GM19397 (cell line): ENCODE data around the gene BID.
"Not testable (repeated sequence)": the region's sequence is repeated elsewhere in the genome, so short reads cannot be mapped to it uniquely, and the experiment has no call there.

Experiments used
- ATAC-seq: cut with Tn5 transposase; IDR thresholded peaks from one replicate; pipeline ENCODE4 v1.9.1; 2021; ENCODE audit warnings: mild to moderate bottlenecking, moderate library complexity; ENCODE audit not compliant: unreplicated experiment

The BID gene

DNA sequence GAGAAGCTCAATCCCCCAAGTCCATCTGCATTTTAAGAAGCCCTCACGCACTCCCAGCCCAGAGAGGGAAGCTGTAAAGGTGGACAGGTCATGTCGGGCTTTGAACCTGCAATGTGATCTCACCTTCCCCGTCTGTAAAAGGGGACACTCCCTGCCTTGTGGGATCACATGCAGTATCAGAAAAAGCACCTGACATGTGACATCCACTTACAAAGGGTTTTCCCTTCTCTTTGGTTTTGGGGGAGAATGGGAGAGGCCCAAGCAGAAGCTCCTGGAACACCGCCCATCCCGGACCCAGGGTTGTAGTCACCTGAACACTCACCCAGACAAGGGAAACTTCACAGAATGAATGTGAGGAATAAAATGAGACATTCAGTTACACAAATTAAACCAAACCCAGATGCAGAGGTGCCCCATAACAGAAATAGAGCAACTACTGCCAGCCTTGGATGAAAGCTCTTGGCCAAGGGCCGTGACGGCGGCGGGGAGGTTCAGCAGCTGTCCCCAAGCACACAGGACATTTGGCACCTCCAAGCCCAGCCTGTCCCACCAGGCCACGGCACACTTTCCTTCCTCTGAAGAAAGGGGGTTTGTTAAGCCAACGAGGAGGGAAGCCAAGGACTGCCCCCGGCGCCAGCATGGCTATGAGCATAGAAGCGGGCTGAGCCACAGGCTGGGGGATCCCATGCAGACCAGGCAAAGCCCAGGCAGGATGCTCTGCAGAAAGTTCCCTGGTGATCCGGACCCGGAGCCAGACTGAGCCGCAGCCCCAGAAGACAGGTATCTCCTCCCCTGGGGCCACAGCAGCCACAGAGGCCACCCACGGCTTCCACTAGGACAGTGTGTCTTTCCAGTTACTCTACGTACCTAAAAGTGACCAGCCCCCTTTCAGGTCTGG, 3.8 kb downstream of the BID start:
- ATAC-seq, result no peak

DNA sequence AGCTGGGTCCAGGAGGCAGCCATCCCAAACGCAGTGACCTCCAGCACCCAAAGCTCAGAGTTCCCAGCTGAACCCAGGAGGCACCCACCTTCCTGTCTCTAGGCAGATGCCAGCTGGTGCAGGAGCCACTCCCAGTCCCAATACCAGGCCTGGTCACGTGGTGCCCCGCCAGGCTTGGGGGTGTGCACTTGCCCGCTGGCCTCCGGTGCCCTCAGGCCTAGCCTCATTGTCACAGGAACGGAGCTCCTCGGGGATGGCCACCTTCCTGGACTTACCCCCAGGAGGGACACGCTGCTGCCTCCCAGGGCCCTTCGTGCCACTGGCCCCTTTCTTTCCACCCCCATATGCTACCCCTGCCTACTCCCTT, 4.6 kb downstream of the BID start:
- no peak for ATAC-seq

DNA sequence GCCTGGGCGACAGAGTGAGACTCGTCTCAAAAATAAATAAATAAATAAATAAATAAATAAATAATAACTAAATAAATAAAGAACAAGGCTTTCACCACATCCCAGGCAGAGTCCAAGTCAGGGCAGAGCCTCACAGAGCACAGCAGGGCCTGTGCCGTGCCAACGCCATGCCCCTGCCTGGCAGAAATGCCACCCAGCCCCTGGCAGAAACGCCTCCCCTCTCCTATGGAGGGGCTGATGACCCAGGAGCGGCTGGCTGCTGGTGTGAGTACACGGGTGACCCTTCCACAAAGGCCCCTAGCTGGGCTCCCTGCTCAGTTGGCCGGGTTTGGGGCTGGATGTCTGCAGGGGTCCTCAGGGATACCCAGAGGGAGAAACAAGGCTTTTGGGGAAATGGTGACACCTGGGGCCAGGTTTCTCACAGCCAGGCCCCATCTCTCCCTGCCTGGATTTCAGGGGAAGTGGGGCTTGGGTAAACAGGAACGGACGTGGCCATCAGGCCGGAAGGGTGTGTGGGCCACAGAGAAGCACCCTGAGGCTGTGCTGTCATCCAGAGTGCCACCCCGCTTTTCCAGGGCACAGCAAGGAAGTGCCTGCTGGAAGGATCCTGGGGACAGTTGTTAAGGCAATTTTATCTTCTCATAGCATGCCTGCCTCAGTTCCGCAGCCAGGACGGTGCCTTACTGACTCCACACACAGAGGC, 5.1 kb downstream of the BID start:
- ATAC-seq, result no peak

DNA sequence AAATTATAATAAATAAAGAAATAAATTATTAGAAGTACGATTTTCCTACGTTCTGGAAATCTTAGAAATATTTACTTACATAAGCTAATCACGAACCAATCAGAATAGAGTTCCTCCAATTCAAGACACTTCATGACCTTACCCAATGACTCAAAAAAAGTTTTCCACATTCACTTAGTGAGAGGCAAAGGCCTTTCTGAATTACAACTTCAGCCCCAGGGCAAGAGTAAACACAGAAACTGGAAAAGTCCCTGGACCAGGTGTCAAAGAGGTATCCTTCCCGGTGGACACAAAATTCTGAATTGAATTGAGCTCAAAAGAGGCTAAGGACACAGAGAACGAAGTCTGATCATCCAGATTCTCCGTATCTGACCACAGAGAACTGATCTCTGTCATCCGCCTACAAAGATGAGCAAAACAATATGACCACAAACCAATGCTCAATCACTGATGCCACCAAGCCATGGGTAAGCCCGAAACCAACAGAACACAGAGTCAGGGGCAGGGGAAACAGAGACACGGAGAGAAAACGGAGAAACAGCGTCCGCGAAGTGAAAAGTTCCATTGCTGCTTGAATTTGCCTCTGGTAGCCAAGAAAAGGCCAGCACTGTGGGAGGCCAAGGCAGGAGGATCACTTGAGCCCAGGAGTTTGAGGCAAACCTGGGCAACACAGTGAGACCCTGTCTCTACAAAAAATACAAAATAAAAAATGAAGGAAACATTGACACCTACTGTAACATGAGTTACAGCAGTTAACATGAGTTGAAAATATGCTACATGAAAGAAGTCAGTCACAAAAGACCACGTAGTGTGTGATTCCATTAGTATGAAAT, 6.8 kb downstream of the BID start:
- peak; percentile 60 for ATAC-seq

DNA sequence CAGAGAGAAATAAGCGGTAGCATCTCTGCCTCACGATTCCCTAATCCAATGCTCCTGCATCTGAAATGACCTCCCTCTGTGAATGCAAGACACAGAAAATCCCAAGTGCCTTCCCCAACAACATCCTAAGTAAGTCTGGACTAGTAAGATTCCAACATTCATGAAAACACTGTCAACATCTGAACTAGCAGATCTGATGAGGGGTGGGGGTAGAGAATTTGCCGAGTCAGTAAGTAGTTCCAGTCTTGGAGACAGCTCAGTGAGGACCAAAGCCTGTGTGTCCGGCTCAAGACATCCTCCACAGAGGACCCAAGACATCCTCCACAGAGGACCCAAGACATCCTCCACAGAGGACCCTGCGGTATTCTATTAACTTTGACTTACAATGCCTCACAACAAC, 9.4 kb downstream of the BID start:
- ATAC-seq, result not testable (repeated sequence)

DNA sequence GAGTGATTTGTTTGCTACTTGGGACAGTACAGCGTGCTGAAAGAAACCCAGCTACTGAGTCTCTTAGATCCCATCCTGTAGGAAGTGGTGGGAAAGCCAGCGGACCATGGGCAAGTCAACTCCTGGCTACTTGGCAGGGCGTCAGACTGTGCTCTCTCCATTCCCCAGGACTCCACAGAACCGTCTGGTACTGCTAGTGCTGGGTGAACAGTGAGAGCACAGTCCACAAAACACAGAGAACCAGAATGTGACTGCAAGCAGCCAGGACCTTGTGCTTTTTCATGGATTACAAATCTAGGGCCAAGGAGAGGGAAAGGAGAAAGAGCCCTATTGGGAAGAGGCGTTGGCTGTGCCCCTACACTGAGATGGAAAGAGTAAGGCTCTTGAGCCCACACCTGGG, 10.2 kb downstream of the BID start:
- no peak for ATAC-seq

DNA sequence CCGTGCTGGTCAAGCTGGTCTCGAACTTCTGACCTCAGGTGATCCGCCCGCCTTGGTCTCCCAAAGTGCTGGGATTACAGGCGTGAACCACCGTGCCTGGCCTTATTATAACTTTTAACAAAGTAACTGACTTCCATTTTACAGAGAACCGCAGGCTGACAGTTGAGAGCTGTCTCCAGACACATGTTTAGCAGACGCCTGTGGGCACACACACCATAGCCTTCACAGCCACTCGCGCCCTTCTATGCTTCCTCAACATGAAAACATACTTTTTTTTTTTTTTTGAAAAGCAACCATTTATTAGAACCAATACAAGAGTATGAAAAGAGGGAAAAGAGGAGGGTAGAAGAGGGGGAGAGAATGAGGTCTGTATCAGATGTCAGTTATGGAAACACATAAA, 10.8 kb downstream of the BID start:
- not testable (repeated sequence) for ATAC-seq

DNA sequence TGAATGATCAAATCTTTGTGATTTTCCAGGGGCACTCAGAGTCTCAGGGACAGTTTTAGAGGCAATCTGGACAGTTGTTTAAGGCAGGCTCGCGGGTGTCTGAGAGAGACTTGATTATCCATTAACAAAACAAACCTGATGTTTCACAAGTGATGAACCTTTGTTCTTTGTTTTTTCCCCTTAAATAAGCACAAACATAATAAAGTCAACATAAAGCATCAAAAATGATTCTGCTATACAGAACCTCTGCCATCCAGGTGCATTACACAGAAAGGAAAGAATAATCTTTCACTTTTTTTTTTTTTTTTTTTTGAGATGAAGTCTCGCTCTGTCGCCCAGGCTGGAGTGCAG, 13.2 kb downstream of the BID start:
- ATAC-seq, result no peak

DNA sequence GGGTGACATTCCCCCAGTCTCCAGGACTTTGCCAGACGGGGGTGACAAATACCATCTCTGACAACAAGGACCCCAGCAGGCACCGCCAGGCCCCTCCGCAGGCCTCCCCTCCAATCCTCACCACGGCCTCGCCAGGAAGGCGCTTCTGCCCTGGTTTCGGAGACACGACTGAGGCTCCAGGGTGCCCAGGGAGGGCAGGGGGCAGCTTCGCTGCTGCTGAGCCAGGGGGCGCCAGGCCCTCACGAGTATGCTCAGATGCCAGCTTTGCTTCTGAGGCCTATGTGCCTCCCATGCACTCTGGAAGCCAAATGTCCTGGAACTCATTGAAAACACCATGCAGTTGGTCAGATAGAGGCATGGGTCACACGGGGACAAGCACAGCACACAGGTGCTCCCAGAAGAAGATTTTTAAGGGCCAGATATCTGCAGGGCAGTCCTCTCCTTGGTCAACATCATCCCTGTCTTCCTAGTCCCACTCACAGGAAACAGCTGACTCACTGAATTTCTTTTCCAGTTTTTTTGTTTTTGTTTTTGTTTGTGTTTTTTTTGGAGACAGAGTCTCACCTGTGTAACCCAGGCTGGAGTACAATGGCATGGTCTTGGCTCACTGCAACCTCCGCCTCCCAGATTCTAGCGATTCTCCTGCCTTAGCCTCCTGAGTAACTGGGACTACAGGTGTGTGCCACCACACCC, 19.9 kb downstream of the BID start:
- ATAC-seq, result no peak

DNA sequence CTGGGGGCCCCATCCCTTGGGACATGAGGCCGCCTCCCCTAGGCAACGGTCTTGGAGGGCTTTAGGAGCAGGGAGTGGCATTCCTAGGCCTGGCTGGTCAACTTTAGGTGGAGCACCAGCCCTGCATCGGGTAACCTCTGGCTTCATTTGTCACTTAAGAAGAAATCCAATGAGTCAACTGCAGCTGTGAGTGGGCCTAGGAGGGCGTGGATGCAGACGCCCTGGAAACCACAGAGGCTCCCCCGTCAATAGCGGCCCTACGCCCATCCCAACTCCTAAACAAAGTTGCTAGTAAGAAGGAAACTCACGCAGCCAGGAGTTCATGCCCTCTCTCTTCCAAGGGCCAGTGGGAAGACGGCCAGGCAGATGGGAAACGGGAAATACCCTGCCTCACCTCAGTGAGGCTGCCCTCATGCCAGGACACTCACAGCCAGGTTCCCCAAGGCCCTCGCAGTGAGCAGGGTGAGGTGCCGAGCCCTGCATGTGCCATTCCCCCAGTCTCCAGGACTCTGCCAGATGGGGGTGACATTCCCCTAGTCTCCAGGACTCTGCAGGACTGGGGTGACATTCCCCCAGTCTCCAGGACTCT, 20.8 kb downstream of the BID start:
- no peak for ATAC-seq

DNA sequence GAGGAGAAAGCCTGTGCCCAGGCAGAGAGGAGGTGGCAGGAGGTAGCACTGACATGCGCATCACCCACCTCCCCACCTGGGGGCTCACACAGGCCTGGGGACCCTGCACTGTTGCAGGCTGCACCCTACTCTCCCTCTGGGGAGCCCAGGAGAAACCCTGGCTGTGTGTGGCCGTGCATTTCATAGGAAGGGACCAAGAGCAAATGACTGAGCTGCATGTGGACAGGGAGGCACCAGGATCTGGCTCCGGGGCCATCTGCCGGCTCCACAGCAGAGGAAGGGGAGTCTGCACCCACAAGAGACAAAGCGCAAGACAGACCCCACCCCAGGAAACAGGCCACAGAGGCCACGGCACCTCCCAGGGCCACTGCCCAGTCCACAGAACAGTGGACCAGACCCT, 22.7 kb downstream of the BID start:
- ATAC-seq, result no peak

DNA sequence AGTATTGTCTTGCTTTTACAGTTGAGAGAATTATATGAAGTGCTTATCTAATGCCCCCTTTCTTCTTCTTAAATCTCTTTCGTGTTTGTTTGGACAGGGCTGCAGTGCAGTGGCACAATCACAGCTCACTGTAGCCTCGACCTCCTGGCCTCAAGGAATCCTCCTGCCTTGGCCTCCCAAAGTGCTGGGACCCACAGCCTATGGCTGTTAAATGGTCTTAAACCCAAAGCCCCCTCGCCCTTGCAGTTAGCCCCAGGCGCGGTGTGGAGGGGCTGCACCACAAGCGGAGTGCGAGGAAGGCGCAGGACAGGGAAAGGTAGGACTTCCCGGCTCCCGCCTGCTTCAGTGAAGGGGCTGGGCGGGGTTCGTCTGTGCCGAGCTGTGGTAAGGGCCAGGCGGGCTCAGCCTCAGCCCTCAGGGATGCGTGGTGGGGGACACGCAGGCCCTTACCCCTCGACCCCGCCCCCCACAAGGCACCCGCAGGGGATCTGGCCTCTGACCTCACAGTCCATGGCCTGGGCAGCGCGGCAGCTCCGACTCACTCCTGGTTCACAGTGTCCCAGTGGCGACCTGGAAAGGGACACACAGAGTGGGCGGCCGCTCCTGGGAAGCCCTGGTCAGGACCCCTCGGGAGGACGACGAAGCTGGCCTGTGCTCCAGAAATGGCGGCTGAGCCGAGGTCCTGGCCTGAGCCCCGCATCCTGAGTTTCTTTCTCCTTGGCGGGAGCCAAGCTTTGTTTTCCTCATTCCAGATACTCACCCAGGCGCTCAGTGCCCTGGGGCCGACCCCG, 24.5 kb downstream of the BID start:
- ATAC-seq, result no peak

DNA sequence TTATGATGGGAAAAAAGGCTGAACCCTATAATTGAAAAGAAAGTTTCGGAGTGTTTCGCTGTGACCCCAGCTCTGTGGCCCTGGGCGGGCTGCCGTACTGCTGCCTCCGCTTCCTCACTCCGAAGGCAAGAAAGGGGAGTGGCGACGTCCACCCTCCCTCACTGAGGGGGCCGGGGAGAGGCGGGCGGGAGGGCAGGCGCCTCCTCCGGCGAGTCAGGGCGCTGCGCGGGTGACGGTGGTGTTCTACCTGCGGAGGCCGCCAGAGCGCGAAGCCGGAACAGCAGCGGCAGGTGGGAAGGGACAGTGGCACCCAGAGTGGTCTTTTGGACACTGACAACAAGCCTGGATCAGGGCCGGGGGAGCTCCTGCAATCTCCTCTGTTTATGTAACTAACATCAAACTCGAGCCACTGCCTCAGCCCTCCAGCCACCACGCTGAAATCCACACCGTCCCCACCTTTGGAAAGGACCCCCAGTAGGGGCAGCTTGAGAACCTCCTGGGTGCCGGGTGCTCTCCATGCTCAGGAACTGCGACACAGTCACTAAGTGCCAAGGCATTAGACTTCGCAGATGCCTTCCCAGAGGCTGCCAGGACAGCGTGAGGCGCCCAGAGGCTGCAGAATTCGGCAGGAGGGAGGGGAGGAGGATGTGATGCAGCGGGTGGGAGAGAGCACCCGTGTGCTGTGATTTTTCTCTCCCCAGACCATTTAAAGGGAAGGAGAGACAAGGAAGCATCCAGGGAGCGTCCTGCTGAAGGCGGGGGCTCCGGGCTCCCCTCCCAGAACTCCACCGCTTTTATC, 25.5 kb downstream of the BID start:
- ATAC-seq, result no peak

DNA sequence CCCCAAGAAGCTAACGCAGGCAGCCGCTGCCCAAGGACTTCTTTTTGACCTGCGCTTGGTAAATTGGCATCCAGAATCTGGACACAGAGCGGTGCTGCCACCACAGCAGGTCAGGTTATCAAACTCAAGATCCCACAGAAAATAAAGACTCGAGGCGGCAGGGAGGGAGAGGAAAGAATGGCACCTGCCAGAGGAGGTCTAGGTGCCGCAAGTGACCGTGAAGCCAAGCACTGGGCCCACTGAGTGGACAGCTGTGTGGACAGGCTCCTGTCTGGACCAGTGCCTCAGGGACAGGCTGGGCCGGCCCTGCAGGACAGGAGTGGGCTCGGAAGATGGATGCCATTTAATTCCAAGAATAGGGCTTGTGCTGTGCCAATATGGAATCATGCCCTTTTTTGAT, 27.4 kb downstream of the BID start:
- ATAC-seq, result no peak

DNA sequence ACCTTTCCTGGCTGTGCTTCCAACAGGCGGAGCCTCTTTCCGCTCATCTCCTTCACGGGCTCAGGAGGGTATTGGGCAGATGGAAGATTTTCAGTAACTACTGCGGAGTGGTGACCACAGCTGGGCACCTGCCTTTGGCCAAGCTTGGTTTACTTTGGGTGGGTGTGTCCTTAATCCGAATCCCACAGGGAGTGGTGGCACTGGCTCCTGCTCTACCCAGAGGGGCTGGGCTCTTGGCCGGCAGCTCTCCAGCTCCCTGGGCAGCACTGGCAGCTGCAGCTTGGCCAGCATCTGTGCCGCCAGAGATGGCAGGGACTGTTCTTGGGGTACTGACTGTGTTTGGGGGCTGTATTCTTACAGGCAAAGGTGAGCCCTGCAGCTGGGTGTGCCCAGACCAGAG, 29.8 kb downstream of the BID start:
- ATAC-seq, result no peak

DNA sequence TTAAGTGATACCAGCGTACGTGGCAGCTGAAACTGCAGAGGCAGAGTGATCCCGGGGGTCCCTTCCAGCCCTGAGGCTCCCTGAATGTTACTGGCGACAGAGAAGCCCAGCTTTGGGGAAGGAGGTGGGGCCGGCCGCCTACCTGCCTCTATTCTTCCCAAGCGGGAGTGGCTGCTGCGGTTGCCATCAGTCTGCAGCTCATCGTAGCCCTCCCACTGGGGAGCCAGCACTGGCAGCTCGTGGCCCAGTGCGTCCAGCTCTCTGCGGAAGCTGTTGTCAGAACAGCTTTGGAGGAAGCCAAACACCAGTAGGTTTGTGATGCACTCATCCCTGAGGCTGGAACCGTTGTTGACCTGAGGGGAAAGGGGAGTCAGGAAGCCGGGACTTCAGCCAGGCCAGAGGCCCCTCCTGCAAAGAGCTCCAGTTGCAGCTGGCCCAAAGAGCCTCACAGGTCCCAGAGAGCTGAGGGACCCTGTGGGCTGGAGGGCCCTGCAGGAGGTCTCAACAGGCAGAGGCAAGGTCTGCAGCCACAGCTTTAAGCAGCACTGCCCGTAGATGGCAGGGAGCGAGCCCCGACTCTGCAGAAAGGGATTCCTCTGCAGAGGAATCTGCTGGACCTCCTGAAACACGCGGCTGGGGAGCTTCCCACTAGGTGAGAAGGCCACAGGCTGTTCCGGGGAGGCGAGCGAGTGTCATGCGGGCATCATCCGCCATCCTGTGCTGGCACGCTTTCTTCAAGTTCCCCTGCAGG, 30.4 kb downstream of the BID start:
- ATAC-seq, result no peak

DNA sequence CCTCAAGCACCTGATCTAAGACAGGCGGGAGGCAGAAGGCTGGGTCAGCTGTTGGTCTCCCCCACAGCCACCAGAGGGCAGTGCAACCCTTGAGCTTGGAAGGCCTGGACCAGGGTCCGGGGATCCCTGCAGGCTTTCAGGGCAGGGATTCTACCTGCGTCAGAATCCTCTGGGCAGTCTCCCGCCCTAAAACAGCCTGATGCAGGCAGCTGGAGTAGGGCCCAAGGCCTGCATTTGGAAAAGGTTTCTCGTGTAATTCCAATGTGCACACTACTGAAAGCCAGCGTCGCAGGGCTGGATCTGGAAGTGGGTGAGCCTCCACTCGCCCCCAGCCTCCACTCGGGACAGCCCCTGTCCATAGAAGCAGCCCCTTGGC, 31.8 kb downstream of the BID start:
- ATAC-seq, result no peak

DNA sequence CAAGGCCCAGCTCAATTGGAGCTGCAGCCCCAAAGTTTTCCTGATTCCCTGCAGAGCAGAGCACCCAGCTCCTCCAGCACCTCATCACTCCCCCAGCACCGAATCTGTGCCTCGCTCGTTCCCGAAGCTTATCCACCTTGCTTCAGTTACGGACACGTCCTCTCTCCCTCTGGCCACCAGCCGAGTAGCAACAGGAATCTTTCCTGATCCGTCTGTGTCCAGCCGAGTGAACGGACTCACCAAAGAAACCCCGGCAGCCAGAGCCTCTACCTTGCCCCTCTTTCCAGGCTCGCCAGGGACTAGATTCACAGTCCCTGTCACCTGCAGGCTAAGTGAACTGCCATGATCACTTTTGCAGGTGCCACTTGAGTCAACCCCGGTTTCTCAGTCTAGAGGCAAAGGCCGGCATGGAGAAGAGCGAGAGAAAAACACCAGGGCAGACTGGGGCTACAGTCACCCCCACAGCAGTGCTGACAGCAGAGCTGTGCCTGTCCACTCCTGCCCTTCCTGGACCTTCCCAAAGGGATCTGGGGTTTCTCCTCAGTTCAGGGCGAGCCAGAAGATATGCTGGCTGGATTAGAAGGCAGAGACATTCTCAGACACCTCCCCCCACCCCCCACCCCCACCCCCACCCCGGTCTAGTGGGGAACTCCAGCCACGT, 32.3 kb downstream of the BID start:
- no peak for ATAC-seq
